PC-9 (cell line): ENCODE data around the gene TTC28. TPM values are rescaled to one million over a fixed set of nuclear protein-coding genes. Genes with fewer than 3 reads are reported as not detected.

Experiments
- BruUV-seq: library from RNA; stranded (reverse); fragments of 400-500 nt; replicated peaks from 2 replicates; lab custom pipeline; 2021; lab: Mats Ljungman, UMichigan
- CTCF ChIA-PET: fragments of 300-600 bp; sonication (Branson Sonifier 250); formaldehyde crosslinking; loops from one replicate; lab custom pipeline; 2022; ENCODE audit warnings: antibody characterized with exemption; lab: Charles Lee
- POLR2A ChIA-PET: fragments of 300-600 bp; sonication (Branson Sonifier 250); formaldehyde crosslinking; loops from one replicate; lab custom pipeline; 2022; ENCODE audit warnings: antibody characterized with exemption; ENCODE audit not compliant: unreplicated experiment; lab: Charles Lee
- DNase-seq, 2 experiments: peaks; one replicate each; pipeline versions ENCODE4 v3.0.0 to v3.0.0-alpha.2; 2015 to 2022; ENCODE audit warnings: mixed read lengths in 1 of 2
- H2AFZ ChIP-seq: fragments of 200-600 bp; sonication (generic); 2 replicates; pipeline ENCODE4 v1.8.1; 2017; ENCODE audit warnings: antibody characterized with exemption
- H3F3A ChIP-seq: fragments of 200-600 bp; sonication (generic); 2 replicates; pipeline ENCODE4 v1.8.1; 2017; ENCODE audit warnings: antibody characterized with exemption, mild to moderate bottlenecking, low read depth; ENCODE audit not compliant: insufficient read depth
- H3K27ac ChIP-seq: fragments of 200-600 bp; sonication (generic); 2 replicates; pipeline ENCODE4 v1.6.1; 2016; ENCODE audit warnings: mixed run types
- H3K27me3 ChIP-seq: fragments of 200-600 bp; sonication (generic); 2 replicates; pipeline ENCODE4 v1.6.1; 2016; ENCODE audit warnings: low read depth, mixed run types; ENCODE audit not compliant: insufficient read depth
- H3K36me3 ChIP-seq: fragments of 200-600 bp; sonication (generic); 2 replicates; pipeline ENCODE4 v1.6.1; 2016; ENCODE audit warnings: low read depth, mixed run types
- H3K4me1 ChIP-seq: fragments of 200-600 bp; sonication (generic); replicated peaks from 2 replicates; pipeline ENCODE4 v1.6.1; 2016; ENCODE audit warnings: mixed run types; ENCODE audit not compliant: insufficient read depth
- H3K4me2 ChIP-seq: fragments of 200-600 bp; sonication (generic); 2 replicates; pipeline ENCODE4 v1.6.1; 2017; ENCODE audit warnings: mixed run types
- H3K4me3 ChIP-seq: fragments of 200-600 bp; sonication (generic); 2 replicates; pipeline ENCODE4 v1.6.1; 2016; ENCODE audit warnings: mixed run types
- H3K79me2 ChIP-seq: fragments of 200-600 bp; sonication (generic); 2 replicates; pipeline ENCODE4 v1.6.1; 2017; ENCODE audit warnings: low read depth, mixed run types
- H3K9me2 ChIP-seq: fragments of 200-600 bp; sonication (generic); 2 replicates; pipeline ENCODE4 v1.8.1; 2017; ENCODE audit warnings: mild to moderate bottlenecking; ENCODE audit not compliant: insufficient read depth
- H3K9me3 ChIP-seq: fragments of 200-600 bp; sonication (generic); 2 replicates; pipeline ENCODE4 v1.8.1; 2016; ENCODE audit warnings: low read depth; ENCODE audit not compliant: insufficient read depth
- H4K20me1 ChIP-seq: fragments of 200-600 bp; sonication (generic); 2 replicates; pipeline ENCODE4 v1.8.1; 2017; ENCODE audit not compliant: insufficient read depth
- CTCF ChIP-seq: fragments of 200-600 bp; sonication (generic); conservative IDR thresholded peaks from 2 replicates; pipeline ENCODE4 v1.6.1; 2017; ENCODE audit warnings: mixed run types, antibody characterized with exemption, mild to moderate bottlenecking, moderate library complexity
- EZH2 ChIP-seq: fragments of 200-600 bp; sonication (generic); IDR thresholded peaks from 2 replicates; pipeline ENCODE4 v1.8.0; 2017; ENCODE audit warnings: antibody characterized with exemption, low read depth
- intact Hi-C: fragments of 100-400 bp; cut with micrococcal nuclease; formaldehyde crosslinking; loops from one replicate; pipeline ENCODE4 v1.10.0; 2022; ENCODE audit not compliant: unreplicated experiment
- total RNA-seq: library from RNA; stranded (reverse); gene quantifications from 2 replicates; pipeline ENCODE4 v1.2.3, GENCODE V29; 2021

Gene TTC28
- total RNA-seq, 1 experiment from 2014 or later = 6.7 TPM

GRCh38 chr22:28143961-28144745 is 535.5 kb downstream of the TTC28 start:
- Histone ChIP-seq H3F3A (no peaks in the 10 kb centered on the region), H4K20me1 (no peaks in the 10 kb centered on the region), H3K9me3 (no peaks in the 10 kb centered on the region; the same call in 1 of the 2 replicates), H3K36me3 (no peaks in the 10 kb centered on the region), H3K9me2 (no peaks in the 10 kb centered on the region), H2AFZ (no peak overlapping the region), H3K4me2 (no peak overlapping the region), H3K27me3 (no peaks in the 10 kb centered on the region), H3K79me2 (no peaks in the 10 kb centered on the region), H3K27ac (no peak overlapping the region), H3K4me1 (0 out of 2 replicates have a peak, but pooled peaks cover 4% of the 10 kb centered on the region), H3K4me3 (no peak overlapping the region)
- DNase-seq = no peak
- CTCF ChIA-PET = no interaction called here
- BruUV-seq = no TSS peak
- POLR2A ChIA-PET = interaction anchor here (0.7 kb wide), 1 partner anchor 23 kb away, joined by 7 read pairs; no protein-coding TSS in a partner anchor
- intact Hi-C loops = no loop called here
- no peak for TF ChIP-seq CTCF
- TF ChIP-seq EZH2 = no peak

- Histone ChIP-seq H3F3A (no peaks in the 10 kb centered on the region), H3K27me3 (no peaks in the 10 kb centered on the region), H3K4me3 (no peak overlapping the region), H3K36me3 (no peaks in the 10 kb centered on the region), H3K79me2 (no peaks in the 10 kb centered on the region), H3K9me3 (no peaks in the 10 kb centered on the region; the same call in 1 of the 2 replicates), H3K27ac (no peak overlapping the region), H3K4me2 (no peak overlapping the region), H2AFZ (no peak overlapping the region), H3K4me1 (0 out of 2 replicates have a peak, but pooled peaks cover 4% of the 10 kb centered on the region), H4K20me1 (no peaks in the 10 kb centered on the region), H3K9me2 (no peaks in the 10 kb centered on the region)
- no TSS peak for BruUV-seq
- intact Hi-C loops = no loop called here
- TF ChIP-seq EZH2 (no peak), CTCF (no peak)
- ChIA-PET CTCF (no interaction called here), POLR2A (no interaction called here)
- no peak for DNase-seq
Observed at GRCh38 chr22:28143241-28143865, 536.3 kb downstream of the TTC28 start.

GRCh38 chr22:28142361-28142961 is 537.2 kb downstream of the TTC28 start:
- BruUV-seq = no TSS peak
- Histone ChIP-seq H3F3A (no peaks in the 10 kb centered on the region), H3K27me3 (no peaks in the 10 kb centered on the region), H3K4me2 (no peak overlapping the region), H3K4me3 (no peak overlapping the region), H3K27ac (no peak overlapping the region), H3K4me1 (0 out of 2 replicates have a peak, but pooled peaks cover 4% of the 10 kb centered on the region), H3K9me3 (no peaks in the 10 kb centered on the region; the same call in 1 of the 2 replicates), H4K20me1 (no peaks in the 10 kb centered on the region), H2AFZ (no peak overlapping the region), H3K79me2 (no peaks in the 10 kb centered on the region), H3K36me3 (no peaks in the 10 kb centered on the region), H3K9me2 (no peaks in the 10 kb centered on the region)
- CTCF ChIA-PET = no interaction called here
- POLR2A ChIA-PET = no interaction called here
- peak; percentile 1 to 63 for DNase-seq
- TF ChIP-seq CTCF = no peak
- no peak for TF ChIP-seq EZH2
- intact Hi-C loops = no loop called here
